ENCODE measurements around the gene PTPN14.

GRCh38 chr1:214435867-214436266, 115.5 kb downstream of the PTPN14 start:
- TF ChIP-seq CTCF (IDR thresholded peaks at IDR 0.05; ENCODE audit: low read depth, low read length) (no peak), EZH2phosphoT487 (IDR thresholded peaks at IDR 0.05; ENCODE audit: low read depth) (no peak)
